Immature natural killer cell (primary cell): ENCODE results near the gene CAV1. TPM values are rescaled to one million over a fixed set of nuclear protein-coding genes. Genes with fewer than 3 reads are reported as not detected.
A peak's percentile ranks its signal among the peaks of the same experiment; 100 is the strongest.

ENCODE experiments used
- DNase-seq, 3 donors: peaks; one replicate each; pipeline ENCODE4 v3.0.0; 2022; ENCODE audit warnings: mixed read lengths in 1 of 3
- H3K27ac Mint-ChIP-seq, 6 donors: one replicate each; pipeline ENCODE4 v1.8.0; 2020; ENCODE audit warnings: mixed read lengths in 6 of 6, mild to moderate bottlenecking in 5 of 6, inconsistent platforms in 4 of 6, moderate library complexity in 3 of 6
- H3K27me3 Mint-ChIP-seq, 3 donors: one replicate each; pipeline ENCODE4 v1.8.0; 2020 to 2021; ENCODE audit warnings: low read depth in 3 of 3, mild to moderate bottlenecking in 3 of 3, mixed read lengths in 3 of 3, moderate library complexity in 3 of 3, inconsistent platforms in 1 of 3
- H3K36me3 Mint-ChIP-seq, 3 donors: one replicate each; pipeline ENCODE4 v1.8.0; 2020; ENCODE audit warnings: mixed read lengths in 3 of 3, inconsistent platforms in 2 of 3, mild to moderate bottlenecking in 2 of 3
- H3K4me1 Mint-ChIP-seq, 2 donors: one replicate each; pipeline ENCODE4 v1.8.0; 2020; ENCODE audit warnings: inconsistent platforms in 2 of 2, mild to moderate bottlenecking in 2 of 2, mixed read lengths in 2 of 2, moderate library complexity in 1 of 2
- H3K4me3 Mint-ChIP-seq, 5 donors: one replicate each; pipeline ENCODE4 v1.8.0; 2020; ENCODE audit warnings: mild to moderate bottlenecking in 5 of 5, mixed read lengths in 5 of 5, inconsistent platforms in 3 of 5, moderate library complexity in 3 of 5
- H3K9me3 Mint-ChIP-seq, 6 donors: one replicate each; pipeline ENCODE4 v1.8.0; 2020; ENCODE audit warnings: mild to moderate bottlenecking in 6 of 6, mixed read lengths in 6 of 6, inconsistent platforms in 4 of 6, moderate library complexity in 3 of 6
- polyA plus RNA-seq, 3 donors: library from polyadenylated mRNA; unstranded; fragments of 300-500 nt; fragmentation: Illumina TruSeq; gene quantifications; one replicate each; pipeline ENCODE4 v1.2.3, GENCODE V29; 2021

Gene CAV1
- polyA plus RNA-seq, 3 donors from 2014 or later, result 0.53 to 2.2 TPM; not detected in 1

GRCh38 chr7:116588641-116589594 is 64.1 kb downstream of the CAV1 start:
- no peaks in the 10 kb centered on the region for H3K36me3 Mint-ChIP-seq
- H3K4me3 Mint-ChIP-seq, result no peak overlapping the region
- no peaks in the 10 kb centered on the region for H3K9me3 Mint-ChIP-seq
- no peak overlapping the region for H3K27ac Mint-ChIP-seq
- peaks cover 5 to 12% (median 7%) of the 10 kb centered on the region in 3 donors for H3K27me3 Mint-ChIP-seq
- DNase-seq, result peak; percentile 24 to 34 (median 31)
- peaks cover 13 to 23% of the 10 kb centered on the region in 2 donors for H3K4me1 Mint-ChIP-seq

GRCh38 chr7:116591202-116592040 is 66.6 kb downstream of the CAV1 start:
- no peaks in the 10 kb centered on the region for H3K36me3 Mint-ChIP-seq
- no peak overlapping the region for H3K27ac Mint-ChIP-seq
- no peak overlapping the region for H3K4me3 Mint-ChIP-seq

GRCh38 chr7:116592041-116592355 is 67.2 kb downstream of the CAV1 start:
- Mint-ChIP-seq H3K27ac (no peak overlapping the region), H3K27me3 (peaks cover 9 to 12% (median 12%) of the 10 kb centered on the region in 3 donors), H3K36me3 (no peaks in the 10 kb centered on the region), H3K4me3 (peak overlapping the region in 1 of 5 donors; percentile 27), H3K4me1 (peaks cover 13 to 23% of the 10 kb centered on the region in 2 donors), H3K9me3 (no peaks in the 10 kb centered on the region)
- DNase-seq, result no peak

More at GRCh38 chr7:116591202-116592040, 66.6 kb downstream of the CAV1 start:
- Mint-ChIP-seq H3K9me3 (no peaks in the 10 kb centered on the region), H3K4me1 (peaks cover 13 to 23% of the 10 kb centered on the region in 2 donors), H3K27me3 (peaks cover 9 to 12% (median 12%) of the 10 kb centered on the region in 3 donors)
- DNase-seq, result no peak

GRCh38 chr7:116592445-116592844 is 67.6 kb downstream of the CAV1 start:
- Mint-ChIP-seq H3K9me3 (no peaks in the 10 kb centered on the region), H3K27me3 (peaks cover 9 to 12% (median 12%) of the 10 kb centered on the region in 3 donors), H3K4me3 (peak overlapping the region in 1 of 5 donors; percentile 27), H3K4me1 (peaks cover 13 to 23% of the 10 kb centered on the region in 2 donors), H3K27ac (no peak overlapping the region), H3K36me3 (no peaks in the 10 kb centered on the region)
- DNase-seq, result no peak

GRCh38 chr7:116593359-116594075 is 68.7 kb downstream of the CAV1 start:
- no peaks in the 10 kb centered on the region for H3K36me3 Mint-ChIP-seq
- no peak overlapping the region for H3K4me3 Mint-ChIP-seq
- H3K9me3 Mint-ChIP-seq, result no peaks in the 10 kb centered on the region
- no peak for DNase-seq
- no peak overlapping the region for H3K27ac Mint-ChIP-seq
- H3K4me1 Mint-ChIP-seq, result peaks cover 10 to 18% of the 10 kb centered on the region in 2 donors
- peaks cover 9 to 15% (median 12%) of the 10 kb centered on the region in 3 donors for H3K27me3 Mint-ChIP-seq

- Mint-ChIP-seq H3K27ac (no peak overlapping the region), H3K4me3 (no peak overlapping the region), H3K27me3 (peaks cover 9 to 15% (median 12%) of the 10 kb centered on the region in 3 donors), H3K36me3 (no peaks in the 10 kb centered on the region), H3K4me1 (peaks cover 8 to 13% of the 10 kb centered on the region in 2 donors), H3K9me3 (no peaks in the 10 kb centered on the region)
- DNase-seq, result no peak
These were observed 70.2 kb downstream of the CAV1 start for GRCh38 chr7:116595063-116595462.

GRCh38 chr7:116597384-116597783 is 72.5 kb downstream of the CAV1 start:
- Mint-ChIP-seq H3K4me3 (no peak overlapping the region), H3K27ac (no peak overlapping the region), H3K9me3 (no peaks in the 10 kb centered on the region), H3K4me1 (peaks cover 2 to 3% of the 10 kb centered on the region in 2 donors), H3K27me3 (peaks cover 4 to 12% (median 9%) of the 10 kb centered on the region in 3 donors), H3K36me3 (no peaks in the 10 kb centered on the region)
- DNase-seq, result no peak

GRCh38 chr7:116598278-116598677 is 73.4 kb downstream of the CAV1 start:
- Mint-ChIP-seq H3K27me3 (peaks cover 0 to 10% (median 6%) of the 10 kb centered on the region in 3 donors), H3K9me3 (no peaks in the 10 kb centered on the region), H3K4me1 (no peaks in the 10 kb centered on the region), H3K36me3 (no peaks in the 10 kb centered on the region), H3K27ac (no peak overlapping the region), H3K4me3 (no peak overlapping the region)
- no peak for DNase-seq

GRCh38 chr7:116598861-116599260 is 74.0 kb downstream of the CAV1 start:
- H3K4me3 Mint-ChIP-seq, result no peak overlapping the region
- H3K9me3 Mint-ChIP-seq, result no peaks in the 10 kb centered on the region
- no peaks in the 10 kb centered on the region for H3K4me1 Mint-ChIP-seq
- peaks cover 0 to 10% (median 6%) of the 10 kb centered on the region in 3 donors for H3K27me3 Mint-ChIP-seq
- no peak overlapping the region for H3K27ac Mint-ChIP-seq
- H3K36me3 Mint-ChIP-seq, result no peaks in the 10 kb centered on the region
- DNase-seq, result no peak

- no peaks in the 10 kb centered on the region for H3K4me1 Mint-ChIP-seq
- no peaks in the 10 kb centered on the region for H3K36me3 Mint-ChIP-seq
- H3K9me3 Mint-ChIP-seq, result no peaks in the 10 kb centered on the region
- H3K4me3 Mint-ChIP-seq, result no peak overlapping the region
- peaks cover 0 to 6% (median 3%) of the 10 kb centered on the region in 3 donors for H3K27me3 Mint-ChIP-seq
- no peak overlapping the region for H3K27ac Mint-ChIP-seq
- no peak for DNase-seq
These were observed 76.6 kb downstream of the CAV1 start for GRCh38 chr7:116601426-116601825.

GRCh38 chr7:116607299-116607698 is 82.5 kb downstream of the CAV1 start:
- Mint-ChIP-seq H3K9me3 (no peaks in the 10 kb centered on the region), H3K4me1 (no peaks in the 10 kb centered on the region), H3K27me3 (peaks cover 0 to 5% (median 3%) of the 10 kb centered on the region in 3 donors), H3K27ac (no peak overlapping the region), H3K4me3 (no peak overlapping the region), H3K36me3 (no peaks in the 10 kb centered on the region)
- no peak for DNase-seq

GRCh38 chr7:116610210-116610609 is 85.4 kb downstream of the CAV1 start:
- no peak overlapping the region for H3K4me3 Mint-ChIP-seq
- no peak overlapping the region for H3K27ac Mint-ChIP-seq
- no peaks in the 10 kb centered on the region for H3K36me3 Mint-ChIP-seq
- H3K9me3 Mint-ChIP-seq, result no peaks in the 10 kb centered on the region
- peaks cover 2 to 8% (median 7%) of the 10 kb centered on the region in 3 donors for H3K27me3 Mint-ChIP-seq
- DNase-seq, result no peak
- no peaks in the 10 kb centered on the region for H3K4me1 Mint-ChIP-seq

GRCh38 chr7:116610721-116611120 is 85.9 kb downstream of the CAV1 start:
- peaks cover 2 to 8% (median 7%) of the 10 kb centered on the region in 3 donors for H3K27me3 Mint-ChIP-seq

More at GRCh38 chr7:116610721-116611120, 85.9 kb downstream of the CAV1 start:
- H3K27ac Mint-ChIP-seq, result no peak overlapping the region
- H3K9me3 Mint-ChIP-seq, result no peaks in the 10 kb centered on the region
- no peak for DNase-seq
- H3K36me3 Mint-ChIP-seq, result no peaks in the 10 kb centered on the region
- H3K4me1 Mint-ChIP-seq, result no peaks in the 10 kb centered on the region
- H3K4me3 Mint-ChIP-seq, result no peak overlapping the region
